HL-60 (cell line): ENCODE data around the gene IRF4.

Experiments
- DNase-seq, 2 experiments: peaks; one replicate each; pipeline ENCODE4 v3.0.0-alpha.2; 2010 to 2020; ENCODE audit warnings: low read depth in 1 of 2, low spot score in 1 of 2
- H3K27ac ChIP-seq: fragments of 250-450 bp; sonication (Bioruptor Pico); replicated peaks from 2 replicates; pipeline ENCODE4 v1.5.1; 2020; ENCODE audit warnings: mild to moderate bottlenecking, moderate library complexity
- H3K27me3 ChIP-seq: fragments of 250-450 bp; sonication (Bioruptor Pico); 2 replicates; pipeline ENCODE4 v1.5.1; 2021; ENCODE audit warnings: mild to moderate bottlenecking, moderate library complexity; ENCODE audit not compliant: insufficient read depth, poor library complexity, severe bottlenecking
- H3K4me3 ChIP-seq: replicated peaks from 2 replicates; pipeline ENCODE4 v1.5.1; 2011; ENCODE audit warnings: mild to moderate bottlenecking, control low read depth, low read length; ENCODE audit not compliant: insufficient read depth
- GABPA ChIP-seq: IDR thresholded peaks from 2 replicates; pipeline ENCODE4 v1.6.1; 2012; ENCODE audit warnings: low read depth
- POLR2AphosphoS5 ChIP-seq: IDR thresholded peaks from 2 replicates; pipeline ENCODE4 v1.6.1; 2012; ENCODE audit warnings: low read depth
- SPI1 ChIP-seq: IDR thresholded peaks from 2 replicates; pipeline ENCODE4 v1.6.1; 2012; ENCODE audit warnings: low read depth, mild to moderate bottlenecking, borderline replicate concordance
- TF ChIP-seq, protein P1 (sequence below): IDR thresholded peaks from one replicate; pipeline ENCODE4 v1.5.1; 2011; ENCODE audit warnings: low read length, control low read depth, inconsistent platforms; ENCODE audit not compliant: insufficient read depth
- TF ChIP-seq, protein P2 (sequence below): IDR thresholded peaks from 2 replicates; pipeline ENCODE4 v1.6.1; 2012; ENCODE audit warnings: low read depth; ENCODE audit not compliant: insufficient replicate concordance

IRF4 gene

GRCh38 chr6:415087-415486, 23.5 kb downstream of the IRF4 start:
- H3K4me3 ChIP-seq: no peak overlapping the region
- TF ChIP-seq GABPA: no peak
- TF ChIP-seq POLR2AphosphoS5: no peak
- no peak for TF ChIP-seq SPI1
- TF ChIP-seq, protein P1, sequence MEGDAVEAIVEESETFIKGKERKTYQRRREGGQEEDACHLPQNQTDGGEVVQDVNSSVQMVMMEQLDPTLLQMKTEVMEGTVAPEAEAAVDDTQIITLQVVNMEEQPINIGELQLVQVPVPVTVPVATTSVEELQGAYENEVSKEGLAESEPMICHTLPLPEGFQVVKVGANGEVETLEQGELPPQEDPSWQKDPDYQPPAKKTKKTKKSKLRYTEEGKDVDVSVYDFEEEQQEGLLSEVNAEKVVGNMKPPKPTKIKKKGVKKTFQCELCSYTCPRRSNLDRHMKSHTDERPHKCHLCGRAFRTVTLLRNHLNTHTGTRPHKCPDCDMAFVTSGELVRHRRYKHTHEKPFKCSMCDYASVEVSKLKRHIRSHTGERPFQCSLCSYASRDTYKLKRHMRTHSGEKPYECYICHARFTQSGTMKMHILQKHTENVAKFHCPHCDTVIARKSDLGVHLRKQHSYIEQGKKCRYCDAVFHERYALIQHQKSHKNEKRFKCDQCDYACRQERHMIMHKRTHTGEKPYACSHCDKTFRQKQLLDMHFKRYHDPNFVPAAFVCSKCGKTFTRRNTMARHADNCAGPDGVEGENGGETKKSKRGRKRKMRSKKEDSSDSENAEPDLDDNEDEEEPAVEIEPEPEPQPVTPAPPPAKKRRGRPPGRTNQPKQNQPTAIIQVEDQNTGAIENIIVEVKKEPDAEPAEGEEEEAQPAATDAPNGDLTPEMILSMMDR: no peak
- TF ChIP-seq, protein P2, sequence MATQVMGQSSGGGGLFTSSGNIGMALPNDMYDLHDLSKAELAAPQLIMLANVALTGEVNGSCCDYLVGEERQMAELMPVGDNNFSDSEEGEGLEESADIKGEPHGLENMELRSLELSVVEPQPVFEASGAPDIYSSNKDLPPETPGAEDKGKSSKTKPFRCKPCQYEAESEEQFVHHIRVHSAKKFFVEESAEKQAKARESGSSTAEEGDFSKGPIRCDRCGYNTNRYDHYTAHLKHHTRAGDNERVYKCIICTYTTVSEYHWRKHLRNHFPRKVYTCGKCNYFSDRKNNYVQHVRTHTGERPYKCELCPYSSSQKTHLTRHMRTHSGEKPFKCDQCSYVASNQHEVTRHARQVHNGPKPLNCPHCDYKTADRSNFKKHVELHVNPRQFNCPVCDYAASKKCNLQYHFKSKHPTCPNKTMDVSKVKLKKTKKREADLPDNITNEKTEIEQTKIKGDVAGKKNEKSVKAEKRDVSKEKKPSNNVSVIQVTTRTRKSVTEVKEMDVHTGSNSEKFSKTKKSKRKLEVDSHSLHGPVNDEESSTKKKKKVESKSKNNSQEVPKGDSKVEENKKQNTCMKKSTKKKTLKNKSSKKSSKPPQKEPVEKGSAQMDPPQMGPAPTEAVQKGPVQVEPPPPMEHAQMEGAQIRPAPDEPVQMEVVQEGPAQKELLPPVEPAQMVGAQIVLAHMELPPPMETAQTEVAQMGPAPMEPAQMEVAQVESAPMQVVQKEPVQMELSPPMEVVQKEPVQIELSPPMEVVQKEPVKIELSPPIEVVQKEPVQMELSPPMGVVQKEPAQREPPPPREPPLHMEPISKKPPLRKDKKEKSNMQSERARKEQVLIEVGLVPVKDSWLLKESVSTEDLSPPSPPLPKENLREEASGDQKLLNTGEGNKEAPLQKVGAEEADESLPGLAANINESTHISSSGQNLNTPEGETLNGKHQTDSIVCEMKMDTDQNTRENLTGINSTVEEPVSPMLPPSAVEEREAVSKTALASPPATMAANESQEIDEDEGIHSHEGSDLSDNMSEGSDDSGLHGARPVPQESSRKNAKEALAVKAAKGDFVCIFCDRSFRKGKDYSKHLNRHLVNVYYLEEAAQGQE: no peak
- no peak overlapping the region for H3K27ac ChIP-seq

GRCh38 chr6:421211-421610, 29.7 kb downstream of the IRF4 start:
- TF ChIP-seq, protein P2: no peak
- TF ChIP-seq, protein P1: no peak
- TF ChIP-seq POLR2AphosphoS5 (no peak), SPI1 (no peak), GABPA (no peak)
- Histone ChIP-seq H3K27me3 (no peaks in the 10 kb centered on the region), H3K27ac (no peak overlapping the region), H3K4me3 (no peak overlapping the region)
- no peak for DNase-seq

More at GRCh38 chr6:415087-415486, 23.5 kb downstream of the IRF4 start:
- peaks cover 4% of the 10 kb centered on the region for H3K27me3 ChIP-seq
- no peak for DNase-seq

GRCh38 chr6:422433-423054, 31.0 kb downstream of the IRF4 start:
- Histone ChIP-seq H3K27ac (no peak overlapping the region), H3K4me3 (no peak overlapping the region), H3K27me3 (no peaks in the 10 kb centered on the region)
- no peak for TF ChIP-seq SPI1
- TF ChIP-seq, protein P2: no peak
- TF ChIP-seq, protein P1: no peak
- TF ChIP-seq GABPA: no peak
- TF ChIP-seq POLR2AphosphoS5: no peak
- DNase-seq: peak; percentile 20 to 52
